Measurements from ENCODE around the gene SLU7. TPM values are rescaled to one million over a fixed set of nuclear protein-coding genes. Genes with fewer than 3 reads are reported as not detected.
A peak's percentile ranks its signal among the peaks of the same experiment; 100 is the strongest.
"Not testable (repeated sequence)": the region's sequence is repeated elsewhere in the genome, so short reads cannot be mapped to it uniquely, and the experiment has no call there.

SLU7 gene
- polyA plus RNA-seq, 4 donors = 62.4 to 75.1 (median 67.9) TPM

DNA sequence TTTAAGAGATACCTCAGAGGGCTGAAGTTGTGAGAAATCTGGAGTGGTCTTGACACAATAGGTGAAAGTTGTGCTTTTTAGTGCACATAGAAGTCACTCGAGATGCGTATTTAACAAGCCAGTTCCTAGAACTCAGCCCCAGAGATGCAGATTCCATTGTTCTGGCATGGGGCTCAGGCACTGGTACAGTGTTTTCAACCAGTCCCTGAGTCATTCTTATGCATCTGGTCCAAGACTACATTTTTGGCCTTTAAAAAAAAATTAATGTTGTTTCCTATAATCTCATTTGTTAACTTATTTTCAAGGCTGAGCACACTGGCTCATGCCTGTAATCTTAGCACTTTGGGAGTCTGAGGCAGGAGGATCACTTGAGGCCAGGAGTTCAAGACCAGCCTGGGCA is 32.4 kb upstream of the SLU7 start:
- no peak for DNase-seq (ENCODE audit: low read depth in 4 of 4, low spot score in 2 of 4)

DNA sequence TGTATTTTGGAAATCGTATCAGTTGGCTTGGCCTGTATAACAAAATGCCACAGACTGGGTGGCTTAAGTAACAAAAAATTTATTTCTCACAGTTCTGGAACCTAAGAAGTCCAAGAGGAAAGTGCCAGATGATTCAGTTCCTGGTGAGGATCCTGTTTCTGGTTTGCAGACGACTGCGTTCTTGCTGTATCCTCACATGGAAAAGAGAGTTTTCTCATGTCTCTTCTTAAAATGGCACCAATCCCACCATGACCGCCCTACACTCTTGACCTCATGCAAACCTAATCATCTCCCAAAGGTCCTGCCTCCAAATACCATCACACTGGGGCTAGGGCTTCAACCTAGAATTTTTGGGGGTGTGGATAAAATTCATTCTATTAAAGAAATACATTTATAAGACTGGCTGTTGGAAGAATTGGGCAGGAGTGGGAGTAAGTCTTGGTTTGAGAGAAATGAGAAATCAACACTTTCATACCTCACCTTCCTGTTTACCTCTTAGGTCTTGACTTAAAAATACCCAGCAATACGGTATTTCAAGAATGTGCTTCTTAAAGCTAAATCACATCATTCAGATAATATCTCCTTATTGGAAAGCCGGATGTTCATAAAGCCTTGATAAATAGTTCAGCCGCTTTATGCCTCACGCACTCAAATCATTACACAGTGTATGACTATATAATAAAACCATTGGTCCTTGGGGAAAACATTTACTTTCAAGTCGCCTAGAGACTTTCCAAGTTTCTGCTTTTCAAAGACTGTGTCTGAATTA is 31.5 kb upstream of the SLU7 start:
- no peak for DNase-seq (ENCODE audit: low read depth in 4 of 4, low spot score in 2 of 4)

GRCh38 chr5:160449458-160449857 is 30.6 kb upstream of the SLU7 start:
- no peak for DNase-seq (ENCODE audit: low read depth in 4 of 4, low spot score in 2 of 4)

DNA sequence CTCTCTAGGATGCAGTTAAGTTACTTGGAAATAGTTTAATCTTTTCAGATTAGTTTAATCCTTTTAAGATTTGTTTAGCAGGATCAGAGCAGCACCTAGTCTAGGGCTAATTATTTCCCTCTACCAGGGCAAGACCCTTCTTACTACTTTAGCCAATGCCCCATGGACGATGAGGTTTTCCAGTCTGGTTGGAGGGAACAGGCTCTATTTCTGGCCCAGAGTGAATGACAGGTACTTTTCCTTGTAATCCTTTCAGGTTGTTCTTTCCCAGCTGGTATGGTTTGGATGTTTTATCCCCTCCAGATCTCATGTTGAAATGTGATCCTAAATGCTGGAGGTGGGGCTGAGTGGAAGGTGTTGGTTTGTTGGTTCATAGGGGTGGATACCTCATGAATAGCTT is 30.0 kb upstream of the SLU7 start:
- DNase-seq (ENCODE audit: low read depth in 4 of 4, low spot score in 2 of 4) = no peak

DNA sequence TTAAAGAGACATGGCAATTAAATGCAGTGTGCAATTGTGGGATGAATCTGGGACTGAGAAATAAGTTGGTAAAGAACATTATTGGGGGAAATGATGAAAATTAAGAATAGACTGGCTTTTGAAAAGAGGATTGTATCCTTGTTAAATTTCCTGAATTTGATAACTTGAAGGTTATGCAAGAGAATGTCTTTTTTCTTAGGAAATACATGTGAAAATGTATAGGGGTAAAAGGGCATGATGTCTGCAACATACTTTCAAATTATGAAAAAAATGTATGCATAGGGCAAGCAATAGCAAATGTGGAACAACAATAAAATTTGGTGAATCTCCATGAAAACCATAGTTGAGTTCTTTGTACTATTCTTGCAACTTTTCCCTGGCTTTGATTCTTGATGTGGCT is 26.9 kb upstream of the SLU7 start:
- DNase-seq (ENCODE audit: low read depth in 4 of 4, low spot score in 2 of 4) = no peak

GRCh38 chr5:160445132-160445531 is 26.3 kb upstream of the SLU7 start:
- DNase-seq (ENCODE audit: low read depth in 4 of 4, low spot score in 2 of 4) = no peak

- no peak for DNase-seq (ENCODE audit: low read depth in 4 of 4, low spot score in 2 of 4)
Observed at GRCh38 chr5:160444407-160444806, 25.5 kb upstream of the SLU7 start.

DNA sequence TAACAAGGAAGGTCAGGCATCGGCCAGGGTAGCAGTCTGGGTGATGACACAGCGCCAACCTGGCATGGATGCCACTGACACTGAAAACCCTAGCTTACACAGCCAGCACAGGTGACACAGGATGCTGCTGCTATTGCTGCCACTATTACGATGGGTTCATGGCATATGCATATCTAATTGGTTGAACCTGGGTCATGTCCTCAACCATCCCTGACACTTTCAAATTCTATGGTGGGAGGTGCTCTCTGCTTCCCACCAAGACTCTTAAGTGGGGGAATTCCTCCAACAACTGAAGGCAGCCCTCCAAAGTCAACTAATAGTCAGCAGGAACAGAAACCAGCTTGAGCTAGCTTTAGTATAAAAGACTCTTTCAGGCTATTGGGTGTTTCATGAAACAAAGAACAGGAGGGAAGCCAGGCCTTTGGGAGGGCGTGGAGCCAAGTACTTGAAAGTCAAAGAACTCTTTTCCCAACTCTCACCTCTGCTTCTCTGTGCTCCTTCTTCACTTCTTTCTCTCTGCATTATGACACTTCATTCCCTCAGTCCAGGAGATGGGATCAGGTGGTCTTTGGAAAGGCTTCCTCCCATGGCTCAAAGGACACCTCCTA is 24.0 kb upstream of the SLU7 start:
- DNase-seq (ENCODE audit: low read depth in 4 of 4, low spot score in 2 of 4) = no peak

DNA sequence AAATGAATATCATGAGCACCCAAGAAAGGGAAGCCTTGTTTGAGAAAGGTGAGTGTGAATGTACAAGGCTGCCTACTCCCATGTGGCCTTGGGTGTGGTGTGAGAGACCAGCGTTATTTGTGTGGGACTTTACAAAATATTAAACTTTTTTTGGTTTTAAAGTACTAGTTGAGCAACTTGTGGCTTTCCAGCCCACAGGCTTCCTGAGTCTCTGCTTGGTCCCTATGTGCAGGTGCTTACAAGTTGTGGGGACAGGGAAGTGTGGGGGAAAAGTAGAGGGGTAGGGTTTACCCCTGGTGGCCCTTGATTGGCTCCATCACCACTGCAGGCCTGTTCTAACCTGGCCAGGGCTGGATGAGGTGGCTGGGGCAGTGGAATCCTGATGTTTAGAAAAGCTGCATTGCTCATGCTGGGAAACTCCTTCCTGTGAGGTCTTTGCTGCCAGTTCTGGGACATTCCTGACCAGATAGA is 22.5 kb upstream of the SLU7 start:
- no peak for DNase-seq (ENCODE audit: low read depth in 4 of 4, low spot score in 2 of 4)

DNA sequence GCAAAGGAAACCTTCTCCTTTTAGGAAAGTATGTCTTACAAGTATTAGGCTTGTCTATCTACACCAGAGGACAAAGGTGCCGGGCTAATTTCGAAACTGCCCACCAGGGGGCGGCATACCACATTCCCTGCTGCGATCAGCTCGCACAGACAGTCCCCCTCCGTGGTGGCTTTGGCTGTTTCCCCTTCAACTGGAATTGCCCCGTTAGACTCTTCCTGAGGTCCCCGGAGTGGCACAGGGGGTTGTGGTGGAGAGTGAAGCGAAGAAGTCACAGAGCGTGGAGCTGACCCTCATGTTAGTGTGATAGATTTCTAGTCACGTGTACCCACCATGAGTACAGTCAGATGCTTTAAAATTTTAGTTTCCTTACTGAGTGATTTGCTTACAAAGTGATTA is 20.3 kb upstream of the SLU7 start:
- peak in 3 of 4 donors; percentile 77 to 82 (median 78) for DNase-seq (ENCODE audit: low read depth in 4 of 4, low spot score in 2 of 4)

DNA sequence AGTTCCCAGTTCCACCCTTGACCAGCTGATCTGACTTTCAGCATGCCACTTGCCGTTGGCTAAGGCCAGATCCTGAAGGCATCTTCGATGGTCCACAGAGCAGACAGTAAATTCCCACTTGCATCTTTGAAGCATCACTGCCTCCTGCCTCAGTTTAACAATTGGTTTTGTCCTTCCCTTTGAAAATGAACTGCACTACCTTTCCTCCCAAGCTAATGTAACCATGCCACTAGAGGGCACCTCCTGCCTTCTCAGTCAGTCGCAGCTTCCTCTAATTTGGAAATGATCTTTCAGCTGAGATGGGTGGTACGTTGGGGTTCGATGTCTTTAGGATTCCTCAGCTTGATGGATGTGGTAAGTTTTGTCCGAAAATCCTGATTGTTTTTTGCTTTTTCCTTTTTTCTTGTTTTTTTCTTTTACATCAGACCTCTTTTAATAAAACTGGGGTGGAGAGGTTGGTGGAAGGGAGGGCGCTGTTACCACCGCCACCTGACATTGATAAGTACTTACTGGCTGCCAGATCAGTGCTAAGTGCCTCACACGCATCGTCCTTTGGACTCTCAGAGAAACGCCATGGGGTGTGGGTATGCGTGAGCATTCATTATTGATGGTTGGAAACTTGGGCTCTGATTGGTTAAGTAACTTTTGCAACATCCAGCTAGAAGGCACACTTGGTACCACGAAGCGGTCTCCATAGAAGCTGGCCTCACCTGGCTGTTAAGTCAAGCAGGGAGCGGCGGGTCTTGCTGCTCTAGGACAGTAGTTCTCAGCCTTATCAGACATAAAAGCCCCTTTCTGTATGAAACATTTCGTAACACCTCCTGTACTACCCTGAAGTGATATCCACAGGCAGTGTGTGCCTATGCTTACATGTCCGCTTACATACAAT is 19.7 kb upstream of the SLU7 start:
- DNase-seq (ENCODE audit: low read depth in 4 of 4, low spot score in 2 of 4) = peak in 1 of 4 donors; percentile 49

DNA sequence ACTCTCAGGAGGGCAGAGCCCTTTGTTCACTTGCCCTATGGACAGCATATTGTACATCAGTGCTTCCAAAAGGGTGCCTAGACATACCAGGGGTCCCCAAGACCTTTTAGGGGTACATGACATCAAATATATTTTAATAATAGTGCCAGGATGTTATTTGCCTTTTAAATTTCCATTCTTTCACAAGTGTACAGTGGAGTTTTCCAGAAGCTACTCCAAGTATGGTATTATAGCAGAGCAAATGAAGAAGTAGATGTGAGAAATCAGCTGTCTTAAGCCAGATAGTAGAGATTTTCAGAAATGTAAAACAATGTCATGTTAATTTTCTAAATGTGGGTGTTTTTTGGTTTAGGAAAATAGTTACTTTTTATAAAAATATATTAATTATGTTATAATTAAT is 18.4 kb upstream of the SLU7 start:
- no peak for DNase-seq (ENCODE audit: low read depth in 4 of 4, low spot score in 2 of 4)

DNA sequence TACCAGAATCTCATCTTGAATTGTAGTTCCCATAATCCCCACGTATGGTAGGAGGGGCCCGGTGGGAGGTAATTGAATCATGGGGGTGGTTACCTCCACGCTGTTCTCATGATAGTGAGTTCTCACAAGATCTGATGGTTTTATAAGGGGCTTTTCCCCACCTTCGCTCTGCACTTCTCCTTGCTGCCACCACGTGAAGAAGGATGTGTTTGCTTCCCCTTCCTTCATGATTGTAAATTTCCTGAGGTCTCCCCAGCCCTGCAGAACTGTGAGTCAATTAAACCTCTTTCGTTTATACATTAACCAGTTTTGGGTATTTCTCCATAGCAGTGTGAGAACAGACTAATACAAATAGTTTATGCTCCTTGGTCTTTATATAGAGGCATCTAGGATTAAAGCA is 17.8 kb upstream of the SLU7 start:
- not testable (repeated sequence) for DNase-seq (ENCODE audit: low read depth in 4 of 4, low spot score in 2 of 4)

DNA sequence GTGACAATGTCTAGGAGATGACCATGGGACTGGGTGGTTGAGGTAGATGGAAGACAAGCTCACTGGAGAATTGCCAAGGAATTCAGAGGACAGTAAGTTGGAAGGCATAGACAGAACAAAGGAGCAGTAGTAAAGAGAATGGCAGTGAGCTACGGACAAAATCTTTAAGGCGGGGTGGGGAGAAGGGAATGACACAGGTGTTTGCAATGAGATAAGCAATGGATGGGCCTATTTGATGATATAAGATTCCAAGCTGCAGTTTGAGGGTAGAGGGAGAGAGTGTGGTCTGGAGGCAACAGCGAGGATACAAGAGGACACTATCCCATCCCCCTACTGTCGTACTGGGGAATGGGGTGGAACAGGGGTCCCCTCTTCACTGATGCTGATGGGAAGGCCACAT is 17.1 kb upstream of the SLU7 start:
- no peak for DNase-seq (ENCODE audit: low read depth in 4 of 4, low spot score in 2 of 4)

DNA sequence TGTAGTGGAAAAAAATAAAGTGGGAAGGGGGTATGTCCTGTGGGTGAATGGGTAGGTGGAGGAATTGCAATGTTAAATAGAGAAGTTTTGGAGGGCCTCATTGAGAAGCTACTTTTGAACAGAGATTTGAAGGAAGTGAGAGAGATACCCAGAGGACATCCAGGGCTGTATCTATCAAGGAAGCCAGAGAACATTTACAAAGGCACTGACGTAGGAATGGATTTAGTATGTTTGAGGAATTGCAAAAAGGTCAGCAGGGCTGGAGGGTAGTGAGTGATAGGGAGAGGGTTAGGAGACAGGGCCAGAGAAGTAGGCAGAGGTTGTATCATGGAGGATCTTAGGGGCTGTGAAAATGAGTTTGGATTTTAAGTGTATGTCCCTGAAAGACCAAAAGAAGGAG is 16.7 kb upstream of the SLU7 start:
- DNase-seq (ENCODE audit: low read depth in 4 of 4, low spot score in 2 of 4) = no peak

- peak; percentile 66 to 85 (median 76) for DNase-seq (ENCODE audit: low read depth in 4 of 4, low spot score in 2 of 4)
Observed at GRCh38 chr5:160434022-160434531, 15.2 kb upstream of the SLU7 start.

DNA sequence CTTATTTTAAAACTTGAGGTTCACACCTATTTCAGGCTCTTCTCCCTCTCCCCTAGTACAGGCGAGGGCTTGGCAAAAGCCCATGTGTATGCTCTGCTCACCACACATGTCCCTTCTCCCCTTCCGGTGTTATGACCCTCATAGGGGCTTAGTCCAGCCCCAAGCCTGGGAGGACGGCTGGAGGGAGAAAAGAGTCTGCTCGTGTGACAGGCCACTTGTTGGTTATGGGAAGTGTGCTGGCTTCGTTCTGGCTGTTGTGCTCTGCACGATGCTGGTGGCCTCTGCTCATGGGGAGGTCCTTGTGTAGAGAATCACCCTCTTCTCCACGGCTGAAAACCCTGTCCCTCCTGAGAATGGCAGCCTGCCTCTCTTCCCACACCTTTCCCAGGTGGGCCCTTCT is 13.9 kb upstream of the SLU7 start:
- no peak for DNase-seq (ENCODE audit: low read depth in 4 of 4, low spot score in 2 of 4)

GRCh38 chr5:160432196-160432595 is 13.3 kb upstream of the SLU7 start:
- no peak for DNase-seq (ENCODE audit: low read depth in 4 of 4, low spot score in 2 of 4)

DNA sequence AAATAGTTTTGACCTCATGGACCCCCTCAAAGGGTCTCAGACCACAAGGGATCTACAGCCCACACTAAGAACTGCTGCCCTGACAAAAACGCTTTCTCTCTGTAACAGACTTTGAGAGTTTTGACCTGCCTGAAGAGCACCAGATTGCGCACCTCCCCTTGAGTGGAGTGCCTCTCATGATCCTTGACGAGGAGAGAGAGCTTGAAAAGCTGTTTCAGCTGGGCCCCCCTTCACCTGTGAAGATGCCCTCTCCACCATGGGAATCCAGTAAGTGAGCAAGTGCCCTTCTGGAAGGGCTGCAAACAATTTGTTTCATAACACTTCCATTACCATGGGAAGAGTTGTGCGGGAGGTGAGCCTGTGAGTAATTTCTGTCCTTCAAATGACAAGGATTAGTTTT is 8.7 kb upstream of the SLU7 start:
- DNase-seq (ENCODE audit: low read depth in 4 of 4, low spot score in 2 of 4) = no peak

DNA sequence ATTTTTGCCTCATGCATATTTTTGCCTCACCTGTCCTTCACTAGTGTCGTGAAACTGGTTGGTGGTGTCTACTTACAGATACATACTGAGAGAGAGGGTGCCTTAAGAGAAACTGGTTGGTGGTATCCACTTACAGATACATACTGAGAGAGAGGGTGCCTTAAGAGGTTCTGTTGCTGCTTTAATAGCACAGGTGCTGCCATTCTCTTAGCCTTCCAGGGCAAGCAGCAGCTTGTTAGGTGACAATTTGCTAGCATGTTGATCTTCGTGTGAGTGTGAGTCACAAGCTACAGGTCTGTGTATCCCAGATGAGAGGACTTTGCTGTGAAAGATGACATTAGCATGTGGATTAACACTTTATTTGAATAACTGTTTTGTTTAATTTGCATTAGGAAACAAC is 4.2 kb upstream of the SLU7 start:
- DNase-seq (ENCODE audit: low read depth in 4 of 4, low spot score in 2 of 4) = no peak

DNA sequence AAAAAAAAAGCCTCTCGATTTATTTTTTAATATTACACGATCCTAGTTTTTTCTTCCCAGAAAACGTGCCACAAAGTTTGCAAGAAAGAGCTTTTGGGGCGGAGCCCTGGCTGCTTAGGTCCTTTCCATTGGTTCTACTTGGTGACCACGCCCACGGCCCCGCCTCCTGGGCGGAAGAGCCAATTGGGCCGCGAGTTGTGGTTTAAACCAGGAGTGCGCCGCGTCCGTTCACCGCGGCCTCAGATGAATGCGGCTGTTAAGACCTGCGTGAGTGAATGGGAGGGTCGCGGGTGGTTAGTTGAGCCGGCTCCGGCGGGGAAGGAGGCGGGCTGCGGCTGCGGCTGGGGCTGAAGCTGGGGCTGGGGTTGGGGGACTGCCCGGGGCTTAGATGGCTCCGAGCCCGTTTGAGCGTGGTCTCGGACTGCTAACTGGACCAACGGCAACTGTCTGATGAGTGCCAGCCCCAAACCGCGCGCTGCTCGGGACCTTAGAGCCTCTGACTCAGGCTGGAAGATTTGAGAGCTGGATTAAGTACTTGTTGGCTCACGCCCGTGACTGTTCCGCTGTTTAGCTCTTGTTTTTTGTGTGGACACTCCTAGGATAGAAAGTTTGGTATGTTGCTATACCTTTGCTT is 2.9 kb upstream of the SLU7 start, which contains the start of gene PTTG1:
PTTG1 (plus strand) TSS at position 231 of the 634 bp plus-strand sequence. CDS start 458 bp downstream, outside the sequence.
- DNase-seq (ENCODE audit: low read depth in 4 of 4, low spot score in 2 of 4) = peak in 2 of 4 donors; percentile 96 to 97
